ENCODE data around the gene NOXO1.

NOXO1 gene

GRCh38 chr16:1997494-1998359 lies 16.5 kb upstream of the NOXO1 start:
- DNase-seq (ENCODE audit: low spot score): no peak

GRCh38 chr16:1993731-1994131 lies 12.5 kb upstream of the NOXO1 start:
- DNase-seq (ENCODE audit: low spot score): no peak

- no peak for DNase-seq (ENCODE audit: low spot score)
Observed at GRCh38 chr16:1992704-1993317, 11.5 kb upstream of the NOXO1 start.

GRCh38 chr16:1991948-1992703 lies 10.9 kb upstream of the NOXO1 start:
- DNase-seq (ENCODE audit: low spot score): peak; percentile 66

- DNase-seq (ENCODE audit: low spot score): no peak
Observed at GRCh38 chr16:1991588-1991947, 10.3 kb upstream of the NOXO1 start.

- no peak for DNase-seq (ENCODE audit: low spot score)
Observed at GRCh38 chr16:1991135-1991551, 9.9 kb upstream of the NOXO1 start.

GRCh38 chr16:1990351-1991134 lies 9.3 kb upstream of the NOXO1 start:
- peak; percentile 49 for DNase-seq (ENCODE audit: low spot score)

GRCh38 chr16:1990101-1990350 lies 8.8 kb upstream of the NOXO1 start:
- no peak for DNase-seq (ENCODE audit: low spot score)

- no peak for DNase-seq (ENCODE audit: low spot score)
Observed at GRCh38 chr16:1989209-1990100, 8.2 kb upstream of the NOXO1 start, which contains the start of gene SYNGR3. TSS of gene SYNGR3 (plus strand) at chr16:1989970. CDS start at chr16:1990103, 133 bp downstream.

GRCh38 chr16:1987198-1987597 lies 5.9 kb upstream of the NOXO1 start:
- DNase-seq (ENCODE audit: low spot score): no peak

GRCh38 chr16:1985466-1986150 lies 4.3 kb upstream of the NOXO1 start:
- no peak for DNase-seq (ENCODE audit: low spot score)

GRCh38 chr16:1984347-1985225 lies 3.3 kb upstream of the NOXO1 start:
- no peak for DNase-seq (ENCODE audit: low spot score)

GRCh38 chr16:1983544-1984346 lies 2.5 kb upstream of the NOXO1 start, which contains the start of gene GFER:
TSS of gene GFER (plus strand) at chr16:1984193. CDS start at chr16:1984219, 26 bp downstream.
- peak; percentile 85 for DNase-seq (ENCODE audit: low spot score)

- DNase-seq (ENCODE audit: low spot score): no peak
Observed at GRCh38 chr16:1982991-1983543, 1.8 kb upstream of the NOXO1 start.

- no peak for DNase-seq (ENCODE audit: low spot score)
Observed at GRCh38 chr16:1982013-1982433, 754 bp upstream of the NOXO1 start.

GRCh38 chr16:1980770-1981087 lies 540 bp downstream of the NOXO1 start:
- no peak for DNase-seq (ENCODE audit: low spot score)

- no peak for DNase-seq (ENCODE audit: low spot score)
Observed at GRCh38 chr16:1980030-1980769, 1.1 kb downstream of the NOXO1 start.

Measured in cerebellar cortex (tissue), 1 donor.